Lung (tissue), 12 donors: ENCODE results near the gene FEM1C. TPM values are rescaled to one million over a fixed set of nuclear protein-coding genes. Genes with fewer than 3 reads are reported as not detected.

Experiments
- ATAC-seq: fragments of 200-7000 bp; cut with Tn5 transposase; one replicate; pipeline ENCODE4 v1.9.1; 2020; ENCODE audit warnings: moderate number of reproducible peaks; ENCODE audit not compliant: insufficient read depth, low FRiP score
- DNase-seq, 3 donors: peaks; one replicate each; pipeline ENCODE4 v3.0.0-alpha.2; 2013 to 2017
- H3K27ac ChIP-seq, 2 donors: one replicate each; pipeline ENCODE4 v1.5.1; 2013; ENCODE audit warnings: mild to moderate bottlenecking in 2 of 2, moderate library complexity in 2 of 2, control low read depth in 1 of 2, inconsistent platforms in 1 of 2, low read depth in 1 of 2, low read length in 1 of 2
- H3K27me3 ChIP-seq, 3 donors: one replicate each; pipeline ENCODE4 v1.5.1; 2013; ENCODE audit warnings: low read length in 2 of 3; ENCODE audit not compliant: control insufficient read depth in 3 of 3, insufficient read depth in 3 of 3
- H3K36me3 ChIP-seq, 4 donors: one replicate each; pipeline ENCODE4 v1.5.1; 2013; ENCODE audit warnings: low read length in 4 of 4, mild to moderate bottlenecking in 1 of 4, moderate library complexity in 1 of 4; ENCODE audit not compliant: control insufficient read depth in 4 of 4, insufficient read depth in 4 of 4
- H3K4me1 ChIP-seq, 5 donors: one replicate each; pipeline ENCODE4 v1.5.1; 2013; ENCODE audit warnings: low read length in 5 of 5, mild to moderate bottlenecking in 2 of 5, moderate library complexity in 1 of 5; ENCODE audit not compliant: control insufficient read depth in 5 of 5, insufficient read depth in 5 of 5
- H3K4me3 ChIP-seq: one replicate; pipeline ENCODE4 v1.5.1; 2013; ENCODE audit warnings: mild to moderate bottlenecking, control low read depth, moderate library complexity
- H3K9ac ChIP-seq, 2 donors: one replicate each; pipeline ENCODE4 v1.5.1; 2013; ENCODE audit warnings: low read length in 2 of 2, control low read depth in 1 of 2; ENCODE audit not compliant: insufficient read depth in 1 of 2
- H3K9me3 ChIP-seq, 4 donors: one replicate each; pipeline ENCODE4 v1.5.1; 2013; ENCODE audit warnings: low read length in 3 of 4, mild to moderate bottlenecking in 1 of 4, moderate library complexity in 1 of 4; ENCODE audit not compliant: control insufficient read depth in 4 of 4, insufficient read depth in 3 of 4
- CTCF ChIP-seq: IDR thresholded peaks from 2 replicates; pipeline ENCODE4 v1.5.1; 2012; ENCODE audit warnings: mild to moderate bottlenecking; ENCODE audit errors: control extremely low read depth, extremely low read depth
- WGBS, 2 donors: extraction: QIAGEN DNeasy Blood & Tissue Kit; methylation state at CpG; one replicate each; pipeline ENCODE4 v1.1.7; 2013; 5-methylcytosine and 5-hydroxymethylcytosine counted together
- polyA plus RNA-seq, 2 donors: library from polyadenylated mRNA; stranded (reverse); fragments of 200-250 nt; gene quantifications; one replicate each; pipeline ENCODE4 v1.2.1, GENCODE V29; 2013
- total RNA-seq, 2 donors: library from RNA; depleted of rRNA in 1 of 2; stranded (reverse); fragments of >200 nt in 1 of 2; gene quantifications; one replicate each; pipeline ENCODE4 v1.2.1, GENCODE V29; 2014 to 2021
- donor health status: control.
- donor health status: control.
- donor health status: Bipolar disorder and iron deficiency.
- donor health status: healthy.
- donor health status: DM: yes; HTN: yes; CAD: no.

FEM1C gene
- total and polyA plus RNA-seq, 4 donors = 8.0 to 47.9 (median 19.2) TPM

GRCh38 chr5:115553082-115553481 lies 8.5 kb upstream of the FEM1C start:
- H3K9me3 ChIP-seq = no peaks in the 10 kb centered on the region
- H3K36me3 ChIP-seq = no peaks in the 10 kb centered on the region
- no peak overlapping the region for H3K27ac ChIP-seq
- peaks cover 0 to 8% (median 3%) of the 10 kb centered on the region in 5 donors for H3K4me1 ChIP-seq
- WGBS, 2 donors = 89 to 92% methylated on average over 4 of the region's 4 CpGs
- ATAC-seq (no peak), DNase-seq (no peak)
- H3K27me3 ChIP-seq = no peaks in the 10 kb centered on the region
- no peak overlapping the region for H3K9ac ChIP-seq
- TF ChIP-seq CTCF = no peak
- H3K4me3 ChIP-seq = no peak overlapping the region

- H3K27ac ChIP-seq = no peak overlapping the region
- DNase-seq = no peak
- TF ChIP-seq CTCF = no peak
- H3K36me3 ChIP-seq = no peaks in the 10 kb centered on the region
- H3K9ac ChIP-seq = no peak overlapping the region
- ATAC-seq = no peak
- H3K4me3 ChIP-seq = no peak overlapping the region
- no peaks in the 10 kb centered on the region for H3K27me3 ChIP-seq
- H3K4me1 ChIP-seq = peaks cover 0 to 3% (median 0%) of the 10 kb centered on the region in 5 donors
- WGBS, 2 donors = 76 to 83% methylated on average over 4 of the region's 4 CpGs
- H3K9me3 ChIP-seq = peaks cover 0 to 2% (median 0%) of the 10 kb centered on the region in 4 donors
These were observed 6.8 kb upstream of the FEM1C start for GRCh38 chr5:115551415-115551814.

- Histone ChIP-seq H3K36me3 (no peaks in the 10 kb centered on the region), H3K27me3 (no peaks in the 10 kb centered on the region), H3K9me3 (peaks cover 0 to 4% (median 3%) of the 10 kb centered on the region in 4 donors), H3K4me1 (peaks cover 0 to 3% (median 0%) of the 10 kb centered on the region in 5 donors), H3K27ac (no peak overlapping the region), H3K9ac (no peak overlapping the region), H3K4me3 (no peak overlapping the region)
- TF ChIP-seq CTCF = no peak
- 48 to 71% methylated on average over 3 of the region's 3 CpGs for WGBS, 2 donors
- no peak for ATAC-seq
- DNase-seq = no peak
These were observed 4.6 kb upstream of the FEM1C start for GRCh38 chr5:115549154-115549553.

GRCh38 chr5:115548683-115549082 lies 4.1 kb upstream of the FEM1C start:
- H3K9ac ChIP-seq = no peak overlapping the region
- peaks cover 0 to 4% (median 3%) of the 10 kb centered on the region in 4 donors for H3K9me3 ChIP-seq
- TF ChIP-seq CTCF = no peak
- no peaks in the 10 kb centered on the region for H3K27me3 ChIP-seq
- peaks cover 0 to 3% (median 0%) of the 10 kb centered on the region in 5 donors for H3K4me1 ChIP-seq
- no peak for ATAC-seq
- DNase-seq = no peak
- no peak overlapping the region for H3K27ac ChIP-seq
- no peak overlapping the region for H3K4me3 ChIP-seq
- 95 to 97% methylated on average over 4 of the region's 4 CpGs for WGBS, 2 donors
- no peaks in the 10 kb centered on the region for H3K36me3 ChIP-seq
